Measurements from ENCODE around the gene BEAN1. TPM values are rescaled to one million over a fixed set of nuclear protein-coding genes. Genes with fewer than 3 reads are reported as not detected.

The BEAN1 gene
- total RNA-seq, 1 donor from 2014 or later = not detected

DNA sequence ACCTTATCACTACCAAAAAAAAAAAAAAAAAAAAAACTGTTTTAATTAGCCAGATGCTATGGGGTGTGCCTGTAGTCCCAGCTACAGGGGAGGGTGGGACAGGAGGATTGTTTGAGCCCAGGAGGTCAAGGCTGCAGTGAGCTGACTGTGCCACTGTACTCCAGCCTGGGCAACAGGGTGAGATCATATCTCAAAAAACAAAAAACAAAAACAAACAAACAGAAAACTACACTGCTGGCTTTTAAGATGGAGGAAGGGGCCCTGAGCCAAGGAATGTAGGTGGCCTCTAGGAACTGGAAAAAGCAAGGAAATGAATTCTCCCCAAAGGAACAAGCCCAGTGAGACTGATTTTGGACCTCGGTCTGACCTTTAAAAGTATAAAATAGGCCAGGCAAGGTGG lies 61.4 kb downstream of the BEAN1 start:
- intact Hi-C loops (cut with DNase I) = no loop called here
- H3K4me3 ChIP-seq = no peak overlapping the region
- H3K36me3 ChIP-seq = no peaks in the 10 kb centered on the region
- DNase-seq (ENCODE audit: low spot score in 2 of 2) = no peak
- peak overlapping the region in 1 of 2 donors; percentile 76 for H3K27ac ChIP-seq
- no peaks in the 10 kb centered on the region for H3K27me3 ChIP-seq
- TF ChIP-seq CTCF (IDR thresholded peaks at IDR 0.05) = no peak
- H3K4me1 ChIP-seq = peaks cover 8 to 20% of the 10 kb centered on the region in 2 donors
- H3K9me3 ChIP-seq = no peaks in the 10 kb centered on the region

DNA sequence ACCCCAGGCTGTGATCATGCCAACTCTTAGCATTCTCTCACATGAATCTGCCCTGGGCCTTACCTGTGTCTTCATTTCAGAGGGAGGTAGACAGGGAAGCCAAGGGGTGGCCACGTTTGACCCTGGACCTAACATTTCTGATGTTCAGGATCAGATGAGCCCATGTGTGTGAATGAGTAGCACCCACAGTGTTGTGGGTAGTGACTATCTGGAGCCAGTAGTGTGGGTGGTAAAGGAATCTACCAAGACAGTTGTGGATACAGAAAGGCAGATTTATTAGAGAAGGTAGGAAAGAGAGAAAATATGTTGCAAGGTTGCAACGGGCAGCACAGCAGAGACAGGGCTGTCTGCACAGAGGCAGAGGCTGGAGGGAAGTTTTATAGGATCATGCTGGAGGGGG lies 62.3 kb downstream of the BEAN1 start:
- intact Hi-C loops (cut with DNase I) = no loop called here
- DNase-seq (ENCODE audit: low spot score in 2 of 2) = peak in 1 of 2 donors; percentile 48
- no peaks in the 10 kb centered on the region for H3K36me3 ChIP-seq
- no peak overlapping the region for H3K4me3 ChIP-seq
- peaks cover 8 to 20% of the 10 kb centered on the region in 2 donors for H3K4me1 ChIP-seq
- TF ChIP-seq CTCF (IDR thresholded peaks at IDR 0.05) = no peak
- no peaks in the 10 kb centered on the region for H3K27me3 ChIP-seq
- H3K9me3 ChIP-seq = no peaks in the 10 kb centered on the region
- no peak overlapping the region for H3K27ac ChIP-seq

DNA sequence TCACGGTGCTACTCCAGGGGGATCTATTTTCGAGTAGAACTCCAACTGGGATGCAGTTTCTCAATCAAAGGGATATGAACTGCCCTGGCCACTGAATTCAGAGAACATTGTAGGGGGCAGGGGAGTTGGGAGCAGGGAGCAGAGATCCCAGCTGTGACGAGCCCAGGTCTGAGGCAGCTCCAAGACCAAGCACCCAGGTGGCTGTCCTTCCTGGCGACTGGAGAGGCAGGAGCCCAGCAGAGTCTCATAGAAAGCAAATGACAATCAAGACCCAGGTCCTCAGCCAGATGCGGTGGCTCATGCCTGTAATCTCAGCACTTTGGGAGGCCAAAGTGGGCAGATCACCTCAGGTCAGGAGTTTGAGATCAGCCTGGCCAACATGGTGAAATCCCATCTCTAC lies 62.7 kb downstream of the BEAN1 start:
- intact Hi-C loops (cut with DNase I) = no loop called here
- Histone ChIP-seq H3K4me1 (peaks cover 8 to 20% of the 10 kb centered on the region in 2 donors), H3K27me3 (no peaks in the 10 kb centered on the region), H3K4me3 (no peak overlapping the region), H3K36me3 (no peaks in the 10 kb centered on the region), H3K27ac (no peak overlapping the region), H3K9me3 (no peaks in the 10 kb centered on the region)
- DNase-seq (ENCODE audit: low spot score in 2 of 2) = peak in 1 of 2 donors; percentile 52
- no peak for TF ChIP-seq CTCF (IDR thresholded peaks at IDR 0.05)

GRCh38 chr16:66490774-66491715 lies 64.0 kb downstream of the BEAN1 start:
- TF ChIP-seq CTCF (IDR thresholded peaks at IDR 0.05) = no peak
- DNase-seq (ENCODE audit: low spot score in 2 of 2) = peak in 1 of 2 donors; percentile 60
- intact Hi-C loops (cut with DNase I) = no loop called here

DNA sequence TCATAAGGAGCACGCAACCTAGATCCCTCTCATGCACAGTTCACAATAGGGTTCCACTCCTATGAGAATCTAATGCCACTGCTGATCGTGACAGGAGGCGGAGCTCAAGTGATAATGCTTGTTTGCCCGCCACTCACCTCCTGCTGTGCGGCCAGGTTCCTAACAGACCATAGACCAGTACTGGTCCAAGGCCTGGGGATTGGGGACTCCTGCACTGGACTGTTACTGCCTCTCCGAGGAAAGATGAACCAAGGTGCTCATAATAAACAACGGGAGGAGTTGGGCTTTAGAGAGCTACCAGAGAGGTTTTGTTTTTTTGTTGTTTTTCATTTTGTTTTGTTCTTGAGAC lies 64.6 kb downstream of the BEAN1 start:
- intact Hi-C loops (cut with DNase I) = no loop called here
- no peaks in the 10 kb centered on the region for H3K36me3 ChIP-seq

More at GRCh38 chr16:66490774-66491715, 64.0 kb downstream of the BEAN1 start:
- no peaks in the 10 kb centered on the region for H3K9me3 ChIP-seq
- peaks cover 8 to 18% of the 10 kb centered on the region in 2 donors for H3K4me1 ChIP-seq
- no peak overlapping the region for H3K27ac ChIP-seq
- H3K36me3 ChIP-seq = no peaks in the 10 kb centered on the region
- no peak overlapping the region for H3K4me3 ChIP-seq
- H3K27me3 ChIP-seq = no peaks in the 10 kb centered on the region

More for the DNA sequence above, 64.6 kb downstream of the BEAN1 start:
- Histone ChIP-seq H3K9me3 (no peaks in the 10 kb centered on the region), H3K27ac (no peak overlapping the region), H3K27me3 (no peaks in the 10 kb centered on the region), H3K4me3 (no peak overlapping the region), H3K4me1 (peaks cover 4 to 12% of the 10 kb centered on the region in 2 donors)
- peak in 1 of 2 donors; percentile 38 for DNase-seq (ENCODE audit: low spot score in 2 of 2)
- TF ChIP-seq CTCF (IDR thresholded peaks at IDR 0.05) = no peak

Measured in ascending aorta (tissue), 2 donors.